Fibroblast of lung (primary cell): Measurements from ENCODE around the gene S100A4. TPM values are rescaled to one million over a fixed set of nuclear protein-coding genes. Genes with fewer than 3 reads are reported as not detected.

ENCODE experiments used
- DNase-seq, 2 donors: peaks; one replicate each; pipeline versions ENCODE4 v3.0.0 to v3.0.0-alpha.2; 2010; ENCODE audit warnings: low read depth in 2 of 2
- H2AFZ ChIP-seq: 2 replicates; pipeline ENCODE4 v1.5.1; 2012; ENCODE audit warnings: low read length, control low read depth, inconsistent platforms
- H3K27ac ChIP-seq: 2 replicates; pipeline ENCODE4 v1.5.1; 2011; ENCODE audit warnings: low read length, control low read depth; ENCODE audit not compliant: insufficient read depth
- H3K27me3 ChIP-seq: 2 replicates; pipeline ENCODE4 v1.5.1; 2011; ENCODE audit warnings: mild to moderate bottlenecking, low read length; ENCODE audit not compliant: control insufficient read depth, insufficient read depth
- H3K36me3 ChIP-seq: 2 replicates; pipeline ENCODE4 v1.5.1; 2011; ENCODE audit warnings: low read length; ENCODE audit not compliant: control insufficient read depth, insufficient read depth
- H3K4me1 ChIP-seq: 2 replicates; pipeline ENCODE4 v1.5.1; 2011; ENCODE audit warnings: low read length; ENCODE audit not compliant: control insufficient read depth, insufficient read depth; ENCODE audit errors: extremely low read depth
- H3K4me2 ChIP-seq: 2 replicates; pipeline ENCODE4 v1.5.1; 2011; ENCODE audit warnings: low read length, control low read depth; ENCODE audit not compliant: insufficient read depth; ENCODE audit errors: extremely low read depth
- H3K4me3 ChIP-seq, 4 experiments: fragments of 200-600 bp in 1 of 4; sonication (generic) in 1 of 4; replicated peaks in 1 of 4; 2 replicates each; pipeline ENCODE4 v1.5.1; 2011 to 2016; ENCODE audit warnings: low read length in 4 of 4, low read depth in 3 of 4, mild to moderate bottlenecking in 3 of 4, control low read depth in 2 of 4, inconsistent platforms in 1 of 4, mixed read lengths in 1 of 4; ENCODE audit not compliant: insufficient read depth in 1 of 4; ENCODE audit errors: control extremely low read depth in 1 of 4
- H3K79me2 ChIP-seq: 2 replicates; pipeline ENCODE4 v1.5.1; 2012; ENCODE audit warnings: mild to moderate bottlenecking, low read length, inconsistent platforms; ENCODE audit not compliant: control insufficient read depth, insufficient read depth
- H3K9ac ChIP-seq: 2 replicates; pipeline ENCODE4 v1.5.1; 2011; ENCODE audit warnings: mild to moderate bottlenecking, low read length, control low read depth; ENCODE audit not compliant: insufficient read depth
- H3K9me3 ChIP-seq: 2 replicates; pipeline ENCODE4 v1.5.1; 2012; ENCODE audit warnings: low read depth, low read length; ENCODE audit not compliant: control insufficient read depth, insufficient read depth
- H4K20me1 ChIP-seq: 2 replicates; pipeline ENCODE4 v1.5.1; 2011; ENCODE audit warnings: low read length; ENCODE audit not compliant: control insufficient read depth, insufficient read depth; ENCODE audit errors: extremely low read depth
- EZH2 ChIP-seq: IDR thresholded peaks from 2 replicates; pipeline ENCODE4 v1.5.1; 2012; ENCODE audit warnings: low read length, control low read depth, mild to moderate bottlenecking; ENCODE audit errors: missing control alignments
- polyA plus RNA-seq, 2 donors: library from polyadenylated mRNA; depleted of rRNA in 1 of 2; stranded (reverse) in 1 of 2; unstranded in 1 of 2; fragments of >200 nt; gene quantifications; 2 replicates each; pipeline ENCODE4 v1.2.1, GENCODE V29; 2011 to 2012; ENCODE audit warnings: missing spikeins in 1 of 2
- total RNA-seq: library from RNA; depleted of rRNA; stranded (reverse); fragments of >200 nt; gene quantifications from 2 replicates; pipeline ENCODE4 v1.2.1, GENCODE V29; 2014
- TF ChIP-seq, protein P1 (sequence below), 2 donors: IDR thresholded peaks in 1 of 2; conservative IDR thresholded peaks in 1 of 2; 1 replicate in 1 of 2; 2 replicates in 1 of 2; pipeline ENCODE4 v1.5.1; 2011 to 2012; ENCODE audit warnings: low read length in 2 of 2, control low read depth in 1 of 2, inconsistent platforms in 1 of 2, low read depth in 1 of 2, mild to moderate bottlenecking in 1 of 2

Gene S100A4
- total and polyA plus RNA-seq, 2 donors (not counting 1 experiment from before 2014, with no cell fraction given), result 287 to 371 TPM

GRCh38 chr1:153570874-153571273 lies 25.3 kb upstream of the S100A4 start:
- H3K4me3 ChIP-seq, result no peak overlapping the region
- H3K9me3 ChIP-seq, result no peaks in the 10 kb centered on the region
- no peaks in the 10 kb centered on the region for H3K79me2 ChIP-seq
- no peak overlapping the region for H3K4me2 ChIP-seq
- H3K9ac ChIP-seq, result no peak overlapping the region
- DNase-seq, result no peak
- no peak overlapping the region for H2AFZ ChIP-seq
- no peaks in the 10 kb centered on the region for H3K36me3 ChIP-seq
- H3K27me3 ChIP-seq, result no peaks in the 10 kb centered on the region
- H4K20me1 ChIP-seq, result no peaks in the 10 kb centered on the region
- TF ChIP-seq EZH2, result no peak
- TF ChIP-seq, protein P1, sequence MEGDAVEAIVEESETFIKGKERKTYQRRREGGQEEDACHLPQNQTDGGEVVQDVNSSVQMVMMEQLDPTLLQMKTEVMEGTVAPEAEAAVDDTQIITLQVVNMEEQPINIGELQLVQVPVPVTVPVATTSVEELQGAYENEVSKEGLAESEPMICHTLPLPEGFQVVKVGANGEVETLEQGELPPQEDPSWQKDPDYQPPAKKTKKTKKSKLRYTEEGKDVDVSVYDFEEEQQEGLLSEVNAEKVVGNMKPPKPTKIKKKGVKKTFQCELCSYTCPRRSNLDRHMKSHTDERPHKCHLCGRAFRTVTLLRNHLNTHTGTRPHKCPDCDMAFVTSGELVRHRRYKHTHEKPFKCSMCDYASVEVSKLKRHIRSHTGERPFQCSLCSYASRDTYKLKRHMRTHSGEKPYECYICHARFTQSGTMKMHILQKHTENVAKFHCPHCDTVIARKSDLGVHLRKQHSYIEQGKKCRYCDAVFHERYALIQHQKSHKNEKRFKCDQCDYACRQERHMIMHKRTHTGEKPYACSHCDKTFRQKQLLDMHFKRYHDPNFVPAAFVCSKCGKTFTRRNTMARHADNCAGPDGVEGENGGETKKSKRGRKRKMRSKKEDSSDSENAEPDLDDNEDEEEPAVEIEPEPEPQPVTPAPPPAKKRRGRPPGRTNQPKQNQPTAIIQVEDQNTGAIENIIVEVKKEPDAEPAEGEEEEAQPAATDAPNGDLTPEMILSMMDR (conservative IDR thresholded peaks at IDR 0.05 in 1 of 2, IDR thresholded peaks at IDR 0.05 in 1 of 2; ENCODE audit: low read depth in 1 of 2, low read length in 2 of 2), result no peak
- H3K27ac ChIP-seq, result no peak overlapping the region
- peaks cover 33% of the 10 kb centered on the region for H3K4me1 ChIP-seq

GRCh38 chr1:153569465-153569864 lies 23.9 kb upstream of the S100A4 start:
- Histone ChIP-seq H3K36me3 (no peaks in the 10 kb centered on the region), H3K4me1 (peaks cover 41% of the 10 kb centered on the region), H3K27me3 (no peaks in the 10 kb centered on the region)

GRCh38 chr1:153568367-153569099 lies 22.9 kb upstream of the S100A4 start:
- Histone ChIP-seq H3K27ac (peak overlapping the region; percentile 100), H3K36me3 (no peaks in the 10 kb centered on the region), H3K9ac (no peak overlapping the region), H3K4me1 (peaks cover 41% of the 10 kb centered on the region), H3K4me2 (peak overlapping the region; percentile 75), H3K9me3 (no peaks in the 10 kb centered on the region), H2AFZ (peak overlapping the region; percentile 96), H3K79me2 (no peaks in the 10 kb centered on the region), H3K27me3 (no peaks in the 10 kb centered on the region), H4K20me1 (no peaks in the 10 kb centered on the region), H3K4me3 (peak overlapping the region in 1 of 4 experiments; percentile 2)
- peak; percentile 81 to 83 for DNase-seq
- no peak for TF ChIP-seq EZH2
- TF ChIP-seq, protein P1 (conservative IDR thresholded peaks at IDR 0.05 in 1 of 2, IDR thresholded peaks at IDR 0.05 in 1 of 2; ENCODE audit: low read depth in 1 of 2, low read length in 2 of 2), result peak; percentile 95 to 97

More at GRCh38 chr1:153569465-153569864, 23.9 kb upstream of the S100A4 start:
- no peaks in the 10 kb centered on the region for H3K9me3 ChIP-seq
- no peak overlapping the region for H3K27ac ChIP-seq
- no peak overlapping the region for H3K4me3 ChIP-seq
- no peak overlapping the region for H2AFZ ChIP-seq
- H4K20me1 ChIP-seq, result no peaks in the 10 kb centered on the region
- H3K79me2 ChIP-seq, result no peaks in the 10 kb centered on the region
- no peak overlapping the region for H3K4me2 ChIP-seq
- TF ChIP-seq EZH2, result no peak
- TF ChIP-seq, protein P1 (conservative IDR thresholded peaks at IDR 0.05 in 1 of 2, IDR thresholded peaks at IDR 0.05 in 1 of 2; ENCODE audit: low read depth in 1 of 2, low read length in 2 of 2), result no peak
- no peak for DNase-seq
- no peak overlapping the region for H3K9ac ChIP-seq
